HepG2 (cell line): Measurements from ENCODE around the gene RRAS. TPM values are rescaled to one million over a fixed set of nuclear protein-coding genes. Genes with fewer than 3 reads are reported as not detected.

Source experiments
- ASH2L ChIP-seq: fragments of 300-600, 200-600 bp; sonication (generic); IDR thresholded peaks from 2 replicates; pipeline ENCODE4 v1.7.0; 2017; ENCODE audit warnings: low read depth, mild to moderate bottlenecking, moderate library complexity, mixed read lengths, low read length; ENCODE audit not compliant: insufficient read length
- MZF1 ChIP-seq: sonication (generic); formaldehyde crosslinking; IDR thresholded peaks from 2 replicates; pipeline ENCODE4 v1.8.1; 2023; ENCODE audit warnings: mild to moderate bottlenecking, missing genetic modification reagents, borderline replicate concordance
- PHF20 ChIP-seq: sonication (generic); formaldehyde crosslinking; IDR thresholded peaks from 2 replicates; pipeline ENCODE4 v1.5.0; 2020; ENCODE audit warnings: mild to moderate bottlenecking, missing genetic modification reagents
- PLRG1 ChIP-seq: fragments of 450-650 bp; conservative IDR thresholded peaks from 2 replicates; pipeline ENCODE4 v1.6.1; 2016
- SKI ChIP-seq: fragments of 450-650 bp; IDR thresholded peaks from one replicate; pipeline ENCODE4 v1.6.1; 2018; ENCODE audit warnings: mild to moderate bottlenecking; ENCODE audit not compliant: partially characterized antibody
- SP1 ChIP-seq, 2 experiments: fragments of 450-650 bp in 1 of 2; sonication (generic) in 1 of 2; formaldehyde crosslinking in 1 of 2; IDR thresholded peaks; 2 replicates each; pipeline versions ENCODE4 v1.4.0 to v1.6.1; 2016 to 2020; ENCODE audit warnings: missing genetic modification reagents in 1 of 2
- TEAD2 ChIP-seq: sonication (generic); formaldehyde crosslinking; IDR thresholded peaks from 2 replicates; pipeline ENCODE4 v1.9.0; 2021; ENCODE audit warnings: missing genetic modification reagents
- ZFP36L2 ChIP-seq: sonication (generic); formaldehyde crosslinking; IDR thresholded peaks from 2 replicates; pipeline ENCODE4 v1.4.0; 2020; ENCODE audit warnings: missing genetic modification reagents
- ZNF138 ChIP-seq: sonication (generic); formaldehyde crosslinking; IDR thresholded peaks from 2 replicates; pipeline ENCODE4 v1.5.0; 2020; ENCODE audit warnings: mild to moderate bottlenecking, low read depth, missing genetic modification reagents
- ZNF33B ChIP-seq: sonication (generic); formaldehyde crosslinking; IDR thresholded peaks from 2 replicates; pipeline ENCODE4 v1.5.1; 2020; ENCODE audit warnings: mild to moderate bottlenecking, missing genetic modification reagents
- ZNF350 ChIP-seq: sonication (generic); formaldehyde crosslinking; IDR thresholded peaks from 2 replicates; pipeline ENCODE4 v1.4.0; 2020; ENCODE audit warnings: mild to moderate bottlenecking, low read depth, missing genetic modification reagents, borderline replicate concordance
- ZNF567 ChIP-seq: sonication (generic); formaldehyde crosslinking; IDR thresholded peaks from 2 replicates; pipeline ENCODE4 v1.8.1; 2023; ENCODE audit warnings: mild to moderate bottlenecking, missing genetic modification reagents, borderline replicate concordance
- ZNF672 ChIP-seq: sonication (generic); formaldehyde crosslinking; IDR thresholded peaks from 2 replicates; pipeline ENCODE4 v1.8.1; 2022; ENCODE audit warnings: missing genetic modification reagents
- ZNF749 ChIP-seq: sonication (generic); formaldehyde crosslinking; IDR thresholded peaks from 2 replicates; pipeline ENCODE4 v1.8.0; 2022; ENCODE audit warnings: mild to moderate bottlenecking, missing genetic modification reagents, moderate library complexity, borderline replicate concordance
- ZNF841 ChIP-seq: sonication (generic); formaldehyde crosslinking; IDR thresholded peaks from 2 replicates; pipeline ENCODE4 v1.8.1; 2023; ENCODE audit warnings: missing genetic modification reagents, borderline replicate concordance
- ZNF879 ChIP-seq: sonication (generic); formaldehyde crosslinking; IDR thresholded peaks from 2 replicates; pipeline ENCODE4 v1.8.1; 2023; ENCODE audit warnings: missing genetic modification reagents
- polyA plus RNA-seq, 8 experiments: library from polyadenylated mRNA; depleted of rRNA in 3 of 8; stranded (reverse) in 7 of 8; unstranded in 1 of 8; fragments of >200 nt; fragmentation: Illumina TruSeq in 4 of 8; extraction: Trizol in 4 of 8; gene quantifications; 2 replicates each; pipeline versions ENCODE4 v1.2.1 to v1.2.3, GENCODE V29; 2011 to 2016; ENCODE audit warnings: low read depth in 4 of 8, missing spikeins in 1 of 8, mixed read lengths in 1 of 8; ENCODE audit not compliant: insufficient read depth in 1 of 8
- total RNA-seq, 5 experiments: library from RNA; depleted of rRNA; stranded (reverse); fragments of >200 nt; fragmentation: Illumina TruSeq; extraction: Trizol; gene quantifications; 2 replicates each; pipeline ENCODE4 v1.2.3, GENCODE V29; 2016; ENCODE audit warnings: low read depth in 1 of 5
- TF ChIP-seq, protein P1 (sequence below): sonication (generic); formaldehyde crosslinking; IDR thresholded peaks from 2 replicates; pipeline ENCODE4 v1.5.0; 2020; ENCODE audit warnings: mild to moderate bottlenecking, missing genetic modification reagents
- TF ChIP-seq, protein P2 (sequence below): fragments of 450-650 bp; IDR thresholded peaks from 2 replicates; pipeline ENCODE4 v1.6.1; 2017

Gene RRAS
- total and polyA plus RNA-seq, 2 of the 13 experiments (the other 11 are each of a cell fraction or from before 2014, with no cell fraction given) = 1.5 to 12.0 TPM

DNA sequence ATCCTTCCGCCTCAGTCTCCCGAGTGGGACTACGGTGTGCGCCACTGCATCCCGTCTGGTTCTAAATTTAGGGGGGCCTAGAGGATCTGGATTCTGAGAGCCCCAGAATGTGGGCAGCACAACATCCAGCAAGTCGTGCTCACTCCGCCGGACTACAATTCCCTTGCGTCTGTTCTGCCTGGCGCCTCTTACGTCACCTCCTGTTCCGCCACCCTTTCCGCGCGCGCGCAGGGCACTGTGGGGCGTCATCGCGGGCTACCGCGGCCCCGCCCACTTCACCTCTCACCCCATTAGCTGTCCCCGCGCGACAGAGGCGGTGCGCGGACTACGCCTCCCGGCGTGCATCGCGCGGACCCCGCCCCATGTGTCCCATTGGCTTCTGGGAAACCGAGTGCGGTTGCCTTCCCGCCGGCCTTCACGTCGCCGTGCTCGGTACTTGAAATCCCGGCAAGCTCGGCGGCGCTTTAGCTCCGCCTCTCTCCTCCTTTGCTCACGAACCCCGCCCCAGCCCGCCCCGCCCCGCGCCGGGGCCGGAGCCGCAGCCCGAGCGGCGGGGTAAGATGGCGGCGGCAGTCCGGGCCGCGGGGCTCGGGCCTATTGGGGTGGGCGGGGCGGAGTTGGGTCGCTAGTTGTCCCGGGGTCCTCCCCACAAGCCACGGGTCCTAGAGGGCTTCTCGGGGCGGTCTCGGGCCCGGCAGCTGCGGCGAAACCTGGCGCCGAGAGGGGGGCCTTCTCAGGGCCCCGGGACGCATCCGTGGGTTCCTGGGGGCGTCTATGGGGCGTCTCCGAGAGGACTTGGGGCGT lies 1.9 kb upstream of the RRAS start, which contains the start of gene SCAF1 (continued):
- TF ChIP-seq ASH2L = peak; percentile 34
- peak; percentile 79 for TF ChIP-seq ZNF350 (CRISPR knock-in tag)
- TF ChIP-seq PLRG1 = no peak
- no peak for TF ChIP-seq TEAD2 (CRISPR knock-in tag)
- TF ChIP-seq ZNF749 = no peak
- no peak for TF ChIP-seq ZFP36L2 (CRISPR knock-in tag)
- TF ChIP-seq ZNF567 (CRISPR knock-in tag) = no peak; the same call in 1 of the 2 replicates
- peak; percentile 63; the same call in 1 of the 2 replicates for TF ChIP-seq PHF20
- no peak for TF ChIP-seq SP1 (IDR thresholded peaks at IDR 0.05)
- TF ChIP-seq SP1 (CRISPR knock-in tag; IDR thresholded peaks at IDR 0.05) = peak; percentile 100
- no peak for TF ChIP-seq MZF1 (CRISPR knock-in tag)
- no peak for TF ChIP-seq ZNF879 (CRISPR knock-in tag)
- TF ChIP-seq ZNF33B = peak; percentile 62; the same call in 1 of the 2 replicates
- TF ChIP-seq, protein P1, sequence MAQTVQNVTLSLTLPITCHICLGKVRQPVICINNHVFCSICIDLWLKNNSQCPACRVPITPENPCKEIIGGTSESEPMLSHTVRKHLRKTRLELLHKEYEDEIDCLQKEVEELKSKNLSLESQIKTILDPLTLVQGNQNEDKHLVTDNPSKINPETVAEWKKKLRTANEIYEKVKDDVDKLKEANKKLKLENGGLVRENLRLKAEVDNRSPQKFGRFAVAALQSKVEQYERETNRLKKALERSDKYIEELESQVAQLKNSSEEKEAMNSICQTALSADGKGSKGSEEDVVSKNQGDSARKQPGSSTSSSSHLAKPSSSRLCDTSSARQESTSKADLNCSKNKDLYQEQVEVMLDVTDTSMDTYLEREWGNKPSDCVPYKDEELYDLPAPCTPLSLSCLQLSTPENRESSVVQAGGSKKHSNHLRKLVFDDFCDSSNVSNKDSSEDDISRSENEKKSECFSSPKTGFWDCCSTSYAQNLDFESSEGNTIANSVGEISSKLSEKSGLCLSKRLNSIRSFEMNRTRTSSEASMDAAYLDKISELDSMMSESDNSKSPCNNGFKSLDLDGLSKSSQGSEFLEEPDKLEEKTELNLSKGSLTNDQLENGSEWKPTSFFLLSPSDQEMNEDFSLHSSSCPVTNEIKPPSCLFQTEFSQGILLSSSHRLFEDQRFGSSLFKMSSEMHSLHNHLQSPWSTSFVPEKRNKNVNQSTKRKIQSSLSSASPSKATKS (CRISPR knock-in tag) = no peak
- TF ChIP-seq ZNF138 (CRISPR knock-in tag) = no peak
- TF ChIP-seq, protein P2, sequence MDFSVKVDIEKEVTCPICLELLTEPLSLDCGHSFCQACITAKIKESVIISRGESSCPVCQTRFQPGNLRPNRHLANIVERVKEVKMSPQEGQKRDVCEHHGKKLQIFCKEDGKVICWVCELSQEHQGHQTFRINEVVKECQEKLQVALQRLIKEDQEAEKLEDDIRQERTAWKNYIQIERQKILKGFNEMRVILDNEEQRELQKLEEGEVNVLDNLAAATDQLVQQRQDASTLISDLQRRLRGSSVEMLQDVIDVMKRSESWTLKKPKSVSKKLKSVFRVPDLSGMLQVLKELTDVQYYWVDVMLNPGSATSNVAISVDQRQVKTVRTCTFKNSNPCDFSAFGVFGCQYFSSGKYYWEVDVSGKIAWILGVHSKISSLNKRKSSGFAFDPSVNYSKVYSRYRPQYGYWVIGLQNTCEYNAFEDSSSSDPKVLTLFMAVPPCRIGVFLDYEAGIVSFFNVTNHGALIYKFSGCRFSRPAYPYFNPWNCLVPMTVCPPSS = no peak
- TF ChIP-seq SKI = peak; percentile 64
- no peak for TF ChIP-seq ZNF841 (CRISPR knock-in tag)
- TF ChIP-seq ZNF672 = no peak
